Hepatocyte (in vitro differentiated cells): ENCODE results near the gene OR51I2.

Experiments
- CTCF ChIP-seq: fragments of 200-600 bp; sonication (generic); IDR thresholded peaks from 2 replicates; pipeline ENCODE4 v1.5.1; 2016; ENCODE audit warnings: antibody characterized with exemption, mild to moderate bottlenecking; ENCODE audit not compliant: poor library complexity
- EZH2 ChIP-seq: fragments of 200-600 bp; sonication (generic); IDR thresholded peaks from 2 replicates; pipeline ENCODE4 v1.6.1; 2016; ENCODE audit warnings: antibody characterized with exemption, mild to moderate bottlenecking, borderline replicate concordance
- EZH2phosphoT487 ChIP-seq: fragments of 200-600 bp; sonication (generic); IDR thresholded peaks from one replicate; pipeline ENCODE4 v1.6.1; 2018; ENCODE audit warnings: antibody characterized with exemption, mild to moderate bottlenecking, low read depth, moderate library complexity; ENCODE audit not compliant: unreplicated experiment, severe bottlenecking

- TF ChIP-seq CTCF (no peak), EZH2 (no peak), EZH2phosphoT487 (no peak)
Observed at GRCh38 chr11:5420993-5421392, 28.1 kb upstream of the OR51I2 start.
